Uterus (tissue), 2 donors: ENCODE results near the gene ANGPTL8.

ENCODE experiments used
- CTCF ChIP-seq, 4 experiments: fragments of 200-600 bp in 2 of 4; fragments of 450-650 bp in 2 of 4; sonication (generic) in 2 of 4; IDR thresholded peaks; one replicate each; pipeline ENCODE4 v1.5.1; 2016 to 2019; ENCODE audit warnings: antibody characterized with exemption in 4 of 4, mild to moderate bottlenecking in 2 of 4, moderate library complexity in 1 of 4
- POLR2A ChIP-seq, 2 donors: fragments of 450-650 bp; IDR thresholded peaks; one replicate each; pipeline ENCODE4 v1.6.1; 2016; ENCODE audit warnings: antibody characterized with exemption in 2 of 2, mild to moderate bottlenecking in 1 of 2, moderate library complexity in 1 of 2

- TF ChIP-seq CTCF (IDR thresholded peaks at IDR 0.05) (no peak), POLR2A (IDR thresholded peaks at IDR 0.05) (no peak)
Measured at GRCh38 chr19:11242025-11242424, 2.6 kb downstream of the ANGPTL8 start.
